PFSK-1 (cell line): Measurements from ENCODE around the gene CCSER1.

ENCODE experiments used
- FOXP2 ChIP-seq: optimal IDR thresholded peaks from 2 replicates; pipeline ENCODE3; 2011; ENCODE audit warnings: borderline replicate concordance, control low read depth, inconsistent platforms; ENCODE audit not compliant: insufficient read depth; ENCODE audit errors: extremely low read length, extremely low read depth
- POLR2AphosphoS5 ChIP-seq: IDR thresholded peaks from 2 replicates; pipeline ENCODE4 v1.6.1; 2012; ENCODE audit warnings: low read depth, mild to moderate bottlenecking, control low read depth, low read length, moderate library complexity
- SIN3A ChIP-seq: IDR thresholded peaks from 2 replicates; pipeline ENCODE4 v1.6.1; 2012; ENCODE audit warnings: mild to moderate bottlenecking, low read length, moderate library complexity, borderline replicate concordance; ENCODE audit not compliant: insufficient read depth
- TAF1 ChIP-seq: IDR thresholded peaks from 2 replicates; pipeline ENCODE4 v1.6.1; 2012; ENCODE audit warnings: low read length, control low read depth, borderline replicate concordance; ENCODE audit not compliant: insufficient read depth
- TF ChIP-seq, protein P1 (sequence below), 2 experiments: IDR thresholded peaks; 2 replicates each; pipeline versions ENCODE4 v1.6.1 to v1.8.0; 2011 to 2012; ENCODE audit warnings: low read depth in 2 of 2, low read length in 2 of 2, control low read depth in 1 of 2, inconsistent platforms in 1 of 2, mild to moderate bottlenecking in 1 of 2, moderate library complexity in 1 of 2; ENCODE audit not compliant: insufficient read depth in 1 of 2

DNA sequence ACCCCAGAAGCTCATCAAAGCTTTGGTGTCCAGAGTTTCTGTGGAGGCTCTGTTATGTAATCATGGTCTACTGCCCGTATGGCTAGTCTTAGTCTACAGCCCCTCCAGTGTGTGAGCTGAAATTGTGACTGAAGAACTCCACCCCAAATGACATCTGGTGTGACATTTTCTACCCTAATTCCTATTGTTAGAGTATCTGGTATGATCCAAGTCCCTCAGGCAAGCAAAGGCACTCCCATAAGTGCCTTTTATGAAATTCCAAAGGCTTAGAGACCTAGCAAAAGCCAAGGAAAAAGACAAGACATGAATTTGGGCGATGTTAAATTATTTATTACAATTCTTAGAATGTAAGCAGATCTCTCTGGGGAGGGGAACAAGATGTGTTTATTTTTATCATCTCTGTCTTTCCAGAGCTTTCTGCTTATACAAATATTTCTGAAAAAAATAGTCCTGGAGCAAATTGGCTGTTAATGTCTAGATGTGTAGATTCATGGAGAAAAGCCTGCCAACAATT lies 417.4 kb downstream of the CCSER1 start:
- TF ChIP-seq TAF1 (no peak), FOXP2 (no peak), POLR2AphosphoS5 (no peak), SIN3A (no peak)
- TF ChIP-seq, protein P1, sequence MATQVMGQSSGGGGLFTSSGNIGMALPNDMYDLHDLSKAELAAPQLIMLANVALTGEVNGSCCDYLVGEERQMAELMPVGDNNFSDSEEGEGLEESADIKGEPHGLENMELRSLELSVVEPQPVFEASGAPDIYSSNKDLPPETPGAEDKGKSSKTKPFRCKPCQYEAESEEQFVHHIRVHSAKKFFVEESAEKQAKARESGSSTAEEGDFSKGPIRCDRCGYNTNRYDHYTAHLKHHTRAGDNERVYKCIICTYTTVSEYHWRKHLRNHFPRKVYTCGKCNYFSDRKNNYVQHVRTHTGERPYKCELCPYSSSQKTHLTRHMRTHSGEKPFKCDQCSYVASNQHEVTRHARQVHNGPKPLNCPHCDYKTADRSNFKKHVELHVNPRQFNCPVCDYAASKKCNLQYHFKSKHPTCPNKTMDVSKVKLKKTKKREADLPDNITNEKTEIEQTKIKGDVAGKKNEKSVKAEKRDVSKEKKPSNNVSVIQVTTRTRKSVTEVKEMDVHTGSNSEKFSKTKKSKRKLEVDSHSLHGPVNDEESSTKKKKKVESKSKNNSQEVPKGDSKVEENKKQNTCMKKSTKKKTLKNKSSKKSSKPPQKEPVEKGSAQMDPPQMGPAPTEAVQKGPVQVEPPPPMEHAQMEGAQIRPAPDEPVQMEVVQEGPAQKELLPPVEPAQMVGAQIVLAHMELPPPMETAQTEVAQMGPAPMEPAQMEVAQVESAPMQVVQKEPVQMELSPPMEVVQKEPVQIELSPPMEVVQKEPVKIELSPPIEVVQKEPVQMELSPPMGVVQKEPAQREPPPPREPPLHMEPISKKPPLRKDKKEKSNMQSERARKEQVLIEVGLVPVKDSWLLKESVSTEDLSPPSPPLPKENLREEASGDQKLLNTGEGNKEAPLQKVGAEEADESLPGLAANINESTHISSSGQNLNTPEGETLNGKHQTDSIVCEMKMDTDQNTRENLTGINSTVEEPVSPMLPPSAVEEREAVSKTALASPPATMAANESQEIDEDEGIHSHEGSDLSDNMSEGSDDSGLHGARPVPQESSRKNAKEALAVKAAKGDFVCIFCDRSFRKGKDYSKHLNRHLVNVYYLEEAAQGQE (IDR thresholded peaks at IDR 0.05; ENCODE audit: insufficient read depth in 1 of 2, low read depth in 2 of 2, low read length in 2 of 2), result no peak
